Measurements from ENCODE around the gene TNNI2.

GRCh38 chr11:1836011-1836945 lies 2.5 kb upstream of the TNNI2 start:
- TF ChIP-seq, protein P1, sequence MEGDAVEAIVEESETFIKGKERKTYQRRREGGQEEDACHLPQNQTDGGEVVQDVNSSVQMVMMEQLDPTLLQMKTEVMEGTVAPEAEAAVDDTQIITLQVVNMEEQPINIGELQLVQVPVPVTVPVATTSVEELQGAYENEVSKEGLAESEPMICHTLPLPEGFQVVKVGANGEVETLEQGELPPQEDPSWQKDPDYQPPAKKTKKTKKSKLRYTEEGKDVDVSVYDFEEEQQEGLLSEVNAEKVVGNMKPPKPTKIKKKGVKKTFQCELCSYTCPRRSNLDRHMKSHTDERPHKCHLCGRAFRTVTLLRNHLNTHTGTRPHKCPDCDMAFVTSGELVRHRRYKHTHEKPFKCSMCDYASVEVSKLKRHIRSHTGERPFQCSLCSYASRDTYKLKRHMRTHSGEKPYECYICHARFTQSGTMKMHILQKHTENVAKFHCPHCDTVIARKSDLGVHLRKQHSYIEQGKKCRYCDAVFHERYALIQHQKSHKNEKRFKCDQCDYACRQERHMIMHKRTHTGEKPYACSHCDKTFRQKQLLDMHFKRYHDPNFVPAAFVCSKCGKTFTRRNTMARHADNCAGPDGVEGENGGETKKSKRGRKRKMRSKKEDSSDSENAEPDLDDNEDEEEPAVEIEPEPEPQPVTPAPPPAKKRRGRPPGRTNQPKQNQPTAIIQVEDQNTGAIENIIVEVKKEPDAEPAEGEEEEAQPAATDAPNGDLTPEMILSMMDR (IDR thresholded peaks at IDR 0.05; ENCODE audit: poor library complexity, severe bottlenecking) = no peak
- TF ChIP-seq EZH2 (IDR thresholded peaks at IDR 0.05; ENCODE audit: borderline replicate concordance, insufficient read depth, low read length, poor library complexity, severe bottlenecking) = no peak
- no peak for TF ChIP-seq EP300 (conservative IDR thresholded peaks at IDR 0.05; ENCODE audit: poor library complexity, severe bottlenecking)
- TF ChIP-seq RAD21 (conservative IDR thresholded peaks at IDR 0.05) = no peak
- no peak for TF ChIP-seq POLR2AphosphoS5 (IDR thresholded peaks at IDR 0.05)
- TF ChIP-seq SMC3 (conservative IDR thresholded peaks at IDR 0.05; ENCODE audit: poor library complexity) = no peak
